SIG-M5 treated with dmso at 0.1 percent for 504 hours (cell line): Measurements from ENCODE around the gene STEAP3.
A peak's percentile ranks its signal among the peaks of the same experiment; 100 is the strongest.

Experiments
- DNase-seq: peaks from one replicate; lab custom pipeline; 2025; ENCODE audit not compliant: unreplicated experiment; lab: John Stamatoyannopoulos, UW

STEAP3 gene

DNA sequence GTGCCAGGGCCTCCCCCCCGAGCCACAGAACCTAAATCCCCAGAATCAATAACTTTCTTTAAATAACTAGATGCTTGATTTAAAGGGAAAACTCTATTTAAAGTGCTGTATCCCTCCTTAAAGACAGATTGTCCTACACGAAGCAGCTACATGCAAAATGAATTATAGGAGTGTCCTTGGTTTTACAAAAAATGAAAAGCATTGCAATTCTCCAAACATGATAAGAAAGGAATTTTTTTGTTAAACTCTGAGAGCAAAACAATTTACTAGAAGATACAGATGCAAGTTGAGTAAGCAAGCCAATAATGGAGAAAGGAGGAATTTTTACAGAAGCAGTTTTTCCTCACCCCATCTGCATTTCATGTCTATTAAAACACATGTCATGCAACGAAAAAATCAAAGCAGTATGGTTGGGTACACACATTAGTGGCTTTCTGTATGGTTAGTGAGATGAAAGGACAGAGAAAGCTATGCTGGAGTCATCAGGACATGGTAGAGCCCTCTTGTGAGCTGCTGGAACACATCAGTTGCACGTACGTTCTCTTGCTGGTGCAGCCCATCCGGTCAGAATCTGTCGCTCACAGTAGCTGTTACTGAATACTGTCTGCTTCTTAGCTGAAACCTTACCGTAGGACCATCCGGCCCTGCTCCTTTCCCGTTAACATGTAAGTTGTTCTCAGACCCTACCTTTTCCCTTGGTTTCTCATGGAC is 25.9 kb upstream of the STEAP3 start:
- no peak for DNase-seq

DNA sequence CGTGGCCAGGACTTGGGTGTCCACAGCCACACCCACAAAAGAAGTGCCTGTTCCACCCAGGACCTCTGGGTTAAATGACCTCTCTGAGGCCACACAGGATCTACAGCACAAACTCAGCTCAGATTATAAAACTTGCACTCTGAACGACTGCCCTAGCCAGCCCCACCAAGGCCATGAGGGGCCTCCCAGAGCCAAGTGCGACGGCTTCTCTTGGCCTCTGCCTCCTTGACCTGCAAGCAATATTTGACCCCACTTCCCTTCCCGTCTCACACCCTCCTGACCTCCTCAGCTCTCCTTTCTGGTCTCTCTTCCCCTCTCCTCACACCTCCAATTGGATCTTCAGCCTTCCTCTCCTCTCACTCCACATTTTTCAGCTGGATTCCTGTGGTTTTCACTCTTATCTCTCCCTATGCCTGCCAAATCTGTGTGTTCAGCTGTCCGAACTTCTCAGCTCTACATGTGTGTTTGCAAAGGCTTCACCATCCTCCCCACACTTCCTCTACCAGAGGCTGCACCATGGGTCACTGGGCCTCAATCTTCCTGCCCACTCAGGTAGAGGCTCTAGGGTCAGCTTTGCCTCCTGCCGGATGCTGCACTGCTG is 25.3 kb upstream of the STEAP3 start:
- DNase-seq = no peak

DNA sequence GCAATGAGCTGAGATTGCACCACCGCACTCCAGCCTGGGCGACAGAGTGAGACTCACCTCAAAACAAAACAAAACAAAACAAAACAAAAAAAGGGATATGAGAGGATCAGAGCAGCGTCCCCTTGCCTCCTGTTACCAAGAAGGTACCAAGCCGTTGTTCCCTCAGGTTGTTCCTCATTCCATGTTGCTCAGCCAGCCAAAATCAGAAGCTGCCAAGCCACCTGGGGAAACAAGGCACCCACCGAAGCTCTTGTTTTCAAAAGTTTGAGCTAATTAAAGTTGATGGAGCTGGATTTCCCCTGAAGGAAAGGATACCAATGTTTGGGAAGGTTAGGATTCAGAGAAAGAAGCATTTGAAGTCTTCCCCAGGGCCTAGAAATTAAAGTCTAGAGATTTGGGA is 21.8 kb upstream of the STEAP3 start:
- no peak for DNase-seq

DNA sequence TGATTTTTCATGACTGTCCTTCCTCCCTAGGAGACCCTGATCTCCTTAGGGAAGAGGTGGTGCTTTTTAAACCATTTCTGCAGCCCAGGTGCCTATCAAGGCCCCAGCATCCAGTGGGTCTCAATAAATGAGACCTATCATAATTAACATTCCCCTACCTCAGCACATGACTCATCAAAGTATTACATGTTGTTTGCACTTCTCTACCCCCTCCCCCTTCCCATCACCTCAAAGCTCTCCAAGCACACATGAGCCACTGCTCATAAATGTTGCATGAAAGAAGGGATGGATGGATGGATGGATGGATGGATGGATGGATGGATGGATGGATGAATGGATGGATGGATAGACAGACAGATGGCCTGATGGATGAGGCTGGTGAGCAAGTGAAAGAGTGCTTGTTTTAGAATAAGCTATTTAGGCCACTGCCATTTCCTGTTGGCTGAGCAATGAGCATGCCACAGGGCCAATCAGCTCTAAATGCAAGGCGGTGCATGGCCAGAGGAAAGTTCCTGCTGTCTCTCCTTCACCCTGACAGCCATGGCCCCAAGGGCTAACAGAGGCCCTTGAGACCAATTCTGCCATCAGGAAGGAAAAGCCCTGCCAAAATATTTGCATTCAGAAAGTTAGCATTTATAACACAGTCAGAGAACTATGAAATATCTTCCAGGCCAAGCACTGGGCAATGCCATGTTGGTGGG is 20.9 kb upstream of the STEAP3 start:
- DNase-seq = no peak

DNA sequence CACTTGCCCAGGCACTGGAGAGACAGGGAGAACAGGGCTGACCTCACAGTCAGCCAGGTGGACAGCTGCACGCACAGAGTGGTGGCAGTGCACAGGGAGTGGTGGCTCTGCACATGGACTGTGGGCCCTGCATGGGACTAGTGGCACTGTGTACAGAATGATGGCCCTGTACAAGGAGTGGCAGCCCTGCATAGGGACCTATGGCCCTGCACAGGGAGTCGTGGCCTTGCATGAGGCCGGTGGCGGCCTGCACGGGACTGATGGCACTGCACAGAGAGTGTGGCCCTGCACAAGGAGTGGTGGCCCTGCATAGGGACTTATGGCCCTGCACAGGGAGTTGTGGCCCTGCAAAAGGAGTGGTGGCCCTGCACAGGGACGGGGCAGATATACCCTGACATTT is 19.1 kb upstream of the STEAP3 start:
- DNase-seq = no peak

DNA sequence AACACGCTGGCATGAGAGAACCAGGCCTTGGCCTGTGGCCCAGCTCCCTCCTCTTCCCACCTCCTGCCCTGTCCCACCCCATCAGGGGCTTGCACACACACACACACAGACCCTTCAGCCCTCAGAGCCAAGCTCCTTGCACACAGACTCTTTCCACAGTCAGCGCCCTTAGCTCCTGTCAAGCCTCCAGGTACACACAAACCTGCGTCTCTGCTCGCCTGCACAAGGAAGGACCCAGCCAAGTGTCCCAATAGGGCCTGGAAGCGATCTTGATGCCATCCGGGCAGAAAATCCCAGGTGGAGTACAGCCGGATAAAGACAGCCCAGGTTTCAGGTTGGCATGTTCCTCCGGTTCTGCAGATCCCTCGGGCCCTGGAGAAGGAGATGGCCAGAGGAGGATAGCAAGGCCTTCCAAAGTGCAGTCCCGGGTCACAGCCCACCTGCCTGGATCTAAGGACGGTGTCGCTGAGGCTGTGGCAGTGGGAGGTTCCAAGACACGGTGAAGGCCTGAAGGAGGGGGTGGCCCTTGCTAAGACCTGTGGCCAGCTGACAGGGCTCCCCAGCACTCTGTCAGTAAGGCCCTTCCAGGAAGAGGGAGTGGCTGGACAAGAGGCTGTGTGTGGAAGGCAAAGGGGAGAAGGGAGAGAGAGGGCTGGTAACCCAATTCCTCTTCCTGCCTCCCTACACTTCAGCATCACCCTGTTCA is 18.5 kb upstream of the STEAP3 start:
- DNase-seq = no peak

DNA sequence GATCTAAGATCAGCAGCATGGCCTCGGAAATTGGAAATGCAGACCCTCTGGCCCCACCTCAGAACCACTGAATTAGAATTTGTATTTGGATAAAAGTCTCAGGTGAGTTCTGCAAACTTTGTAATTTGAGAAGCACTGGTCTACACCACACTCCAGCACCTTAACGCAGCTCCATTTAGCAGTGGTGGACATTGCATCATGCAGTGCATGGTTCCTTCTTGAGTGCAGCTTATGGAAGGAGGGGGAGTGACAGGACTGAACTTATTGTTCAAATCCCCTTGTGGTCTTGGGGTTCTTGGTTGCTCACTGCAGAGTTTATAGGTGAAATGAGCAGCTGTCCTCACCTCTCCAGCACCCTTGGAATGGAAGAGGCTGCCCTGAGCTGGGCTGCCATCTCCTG is 17.4 kb upstream of the STEAP3 start:
- no peak for DNase-seq

DNA sequence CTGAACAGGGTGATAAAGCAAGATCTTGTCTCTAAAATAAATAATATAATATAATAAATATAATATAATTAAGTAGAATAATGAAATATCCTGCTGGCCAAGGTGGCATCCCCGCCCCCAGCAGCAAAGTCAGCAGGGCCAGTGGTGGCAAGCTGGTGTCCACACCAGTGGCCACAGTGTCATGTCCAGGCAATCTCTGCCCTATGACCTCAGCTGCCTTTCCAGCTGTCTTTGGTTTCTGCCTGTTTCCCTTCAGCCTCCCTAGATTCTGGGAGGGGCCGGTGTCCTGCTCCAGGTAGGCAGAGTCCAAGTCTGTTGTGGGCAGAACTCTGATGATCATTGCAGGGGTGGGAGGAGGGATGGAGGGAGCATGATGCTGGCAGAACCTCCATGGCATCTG is 16.2 kb upstream of the STEAP3 start:
- no peak for DNase-seq

DNA sequence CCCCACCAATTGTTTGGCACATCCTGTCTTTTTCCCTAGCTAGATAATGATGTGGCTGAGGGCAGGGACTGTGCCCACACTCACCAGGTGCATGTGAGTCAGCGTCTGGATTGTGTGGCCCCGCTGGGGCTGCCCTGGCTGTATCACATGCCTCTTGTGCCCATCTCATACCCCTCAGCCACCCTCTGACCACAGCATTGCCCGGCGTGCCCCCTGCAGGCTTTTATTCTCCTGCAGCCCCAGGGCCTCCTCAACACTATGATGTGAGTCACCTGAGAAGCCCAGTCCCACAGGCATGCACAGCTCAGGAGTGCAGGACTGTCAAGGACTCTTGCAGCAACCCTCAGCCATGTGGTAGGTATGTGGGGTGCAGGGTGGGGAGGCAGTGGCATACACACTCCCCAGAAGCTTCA is 14.8 kb upstream of the STEAP3 start:
- DNase-seq = no peak

DNA sequence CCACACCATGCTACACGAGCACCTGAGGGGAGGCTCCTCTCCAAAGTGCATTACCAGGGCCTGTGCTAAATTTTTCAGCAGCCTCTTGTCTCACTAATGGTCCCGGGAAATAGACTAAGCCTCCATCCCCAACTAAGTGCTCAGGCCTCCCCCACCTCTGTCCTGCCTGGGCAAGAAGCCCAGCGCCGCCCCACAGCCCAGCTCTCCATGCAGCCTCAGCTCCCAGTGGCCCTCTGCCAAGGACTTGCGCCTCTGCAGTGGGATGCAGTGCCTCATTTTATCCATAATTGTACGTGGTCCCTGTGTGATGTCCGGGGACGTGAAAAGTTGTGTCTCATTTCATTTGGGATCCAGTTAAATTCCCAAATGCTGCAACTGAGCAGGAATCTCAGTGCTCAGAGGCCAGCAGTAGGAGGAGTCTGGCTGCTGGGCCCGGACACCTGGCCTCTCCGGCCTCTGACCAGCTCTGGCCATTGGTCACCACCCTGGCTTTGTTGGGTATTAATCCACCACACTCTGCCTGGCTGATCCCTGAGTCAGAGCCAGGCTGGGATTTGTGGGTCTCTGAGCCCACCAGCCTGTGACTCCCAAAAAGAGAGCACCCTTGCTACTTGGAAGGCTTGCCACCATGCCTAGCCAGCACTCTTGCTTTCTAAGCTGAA is 11.4 kb upstream of the STEAP3 start:
- no peak for DNase-seq

DNA sequence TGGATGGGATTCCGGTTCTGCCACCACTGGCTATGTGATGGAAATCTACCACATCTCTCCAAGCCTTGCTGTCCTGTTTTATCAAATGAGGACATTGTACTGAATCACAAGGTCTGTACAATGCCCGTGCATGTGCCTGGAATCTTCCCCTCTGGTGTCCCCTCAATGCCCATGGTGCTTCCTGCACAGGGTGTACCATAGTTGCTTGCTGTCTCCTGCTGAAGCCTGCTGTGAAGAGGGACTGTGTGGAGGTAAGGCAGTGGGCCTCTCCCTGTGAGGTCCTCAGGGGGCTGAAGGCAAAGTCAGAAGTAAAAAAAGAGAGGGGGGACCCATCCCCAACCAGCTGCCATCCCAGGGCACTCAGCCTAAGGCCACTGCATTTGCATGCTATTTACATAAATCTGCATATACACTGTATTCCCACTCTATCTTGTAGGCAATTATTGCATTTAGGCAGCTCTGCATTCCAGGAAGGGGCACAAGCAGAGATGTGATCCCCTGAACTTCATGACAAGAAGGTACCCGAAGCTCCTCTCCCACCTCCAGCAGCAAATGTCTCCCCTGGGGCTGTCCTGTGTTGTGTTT is 9.1 kb upstream of the STEAP3 start:
- no peak for DNase-seq

DNA sequence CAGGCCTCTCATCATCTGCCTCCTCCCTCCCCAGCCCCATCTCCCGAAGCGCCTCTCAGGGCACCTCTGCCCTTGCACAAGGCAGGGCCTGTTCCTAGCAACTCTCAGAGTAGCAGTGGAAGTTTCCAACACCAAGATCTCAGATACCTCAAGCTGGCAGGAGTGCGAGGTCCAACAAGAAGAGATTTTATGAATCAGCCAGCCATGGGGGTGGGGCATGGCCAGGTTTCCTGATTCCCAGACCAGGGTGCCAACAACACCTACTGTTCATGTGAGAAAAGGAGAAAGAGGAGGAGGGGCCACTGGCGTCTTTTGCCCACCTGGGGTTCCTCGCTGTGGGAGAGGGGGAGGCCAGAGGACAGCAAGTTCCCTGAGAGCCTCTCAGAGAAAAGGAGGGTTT is 6.6 kb upstream of the STEAP3 start:
- no peak for DNase-seq

DNA sequence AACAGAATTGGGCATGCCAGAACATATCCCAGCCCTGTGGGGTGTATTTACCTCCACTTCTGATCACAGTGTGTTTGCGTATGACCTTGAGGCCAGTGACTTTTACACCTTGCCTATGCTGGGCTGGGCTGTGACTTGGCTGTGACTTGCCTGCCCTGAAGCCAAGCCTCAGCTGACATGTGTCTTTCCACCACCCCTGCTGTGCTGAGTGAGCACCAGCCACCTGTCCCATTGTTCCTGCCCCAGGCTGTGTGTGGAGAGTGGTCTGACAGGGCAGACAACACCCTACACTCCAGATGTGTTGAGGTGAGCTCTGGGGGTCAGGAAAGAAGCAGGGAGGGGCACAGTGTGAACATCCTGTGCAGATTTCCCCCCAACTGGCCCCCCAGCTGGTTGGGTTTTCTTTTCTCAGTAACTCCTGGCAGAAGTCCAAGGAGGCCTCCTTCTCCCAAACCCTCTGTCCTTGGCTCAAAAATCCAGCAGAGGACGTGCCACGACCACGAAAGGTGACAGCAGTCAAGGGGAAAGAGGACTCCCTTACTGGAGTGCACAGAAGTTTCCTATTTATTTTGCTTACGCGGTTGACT is 5.1 kb upstream of the STEAP3 start:
- DNase-seq = no peak

DNA sequence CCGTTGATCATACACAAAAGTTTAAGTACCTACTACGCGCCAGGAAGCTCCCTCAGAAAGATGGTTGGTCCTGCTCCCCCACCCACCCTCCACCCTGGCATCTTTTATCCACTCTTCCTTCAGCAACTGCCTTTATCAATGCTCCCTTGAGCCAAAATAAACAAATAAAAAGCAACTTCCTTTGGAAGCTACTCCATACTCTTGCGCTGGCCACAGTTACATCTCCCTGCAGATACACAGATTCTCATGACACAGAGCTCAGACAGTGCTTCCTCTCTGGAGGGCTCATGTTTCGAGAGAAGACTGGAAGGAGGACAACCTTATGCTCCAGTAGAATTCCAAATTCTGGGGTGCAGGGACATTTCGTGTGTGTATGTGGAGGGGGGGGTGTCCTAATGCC is 3.8 kb upstream of the STEAP3 start:
- no peak for DNase-seq

DNA sequence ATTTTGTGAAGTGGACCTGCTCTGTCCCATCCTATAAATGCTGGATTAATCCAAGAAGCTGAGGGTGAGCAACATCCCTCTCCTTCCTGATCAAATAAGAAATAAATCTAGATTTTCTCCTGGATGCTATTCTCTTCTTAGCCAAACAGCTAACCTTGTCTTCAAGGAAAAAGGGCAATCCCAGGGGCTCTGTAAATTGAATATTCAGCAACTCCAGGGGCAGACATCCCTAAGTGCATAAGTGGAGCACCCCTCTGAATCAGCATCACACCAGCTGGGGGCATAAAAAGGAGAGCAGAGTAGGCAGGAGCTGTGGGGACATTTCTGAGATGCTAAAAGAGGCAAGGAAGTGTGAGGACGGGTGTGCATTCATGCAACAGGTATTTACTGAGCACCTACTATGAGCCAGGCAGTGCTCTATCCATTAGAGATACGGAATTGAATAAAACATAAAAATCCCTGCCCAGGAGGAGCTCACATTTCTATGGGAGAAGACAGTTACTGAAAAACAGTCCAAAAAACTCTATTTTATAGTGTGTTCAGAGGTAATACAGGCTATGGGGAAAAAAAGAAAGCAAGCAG is 2.8 kb upstream of the STEAP3 start:
- DNase-seq = no peak

DNA sequence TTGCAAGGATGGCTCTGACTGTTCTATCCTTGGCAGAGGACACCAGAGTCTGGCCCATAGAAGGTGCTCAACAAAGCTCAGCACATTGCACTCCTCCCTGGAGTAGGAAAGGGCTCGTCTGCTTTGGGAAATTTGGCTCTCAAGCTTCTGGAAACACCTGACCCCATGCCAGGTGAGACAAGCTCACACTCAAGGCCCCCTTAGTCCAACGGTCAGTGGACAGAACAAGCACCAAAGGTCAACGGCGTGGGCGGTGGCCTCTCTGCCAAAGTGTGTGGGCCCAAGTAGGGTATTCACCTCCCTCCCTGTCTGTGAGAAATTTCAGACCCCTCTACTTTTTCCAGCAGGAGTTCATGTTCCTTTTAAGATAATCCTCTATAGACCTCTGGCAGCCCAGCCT is 2.0 kb upstream of the STEAP3 start:
- no peak for DNase-seq

DNA sequence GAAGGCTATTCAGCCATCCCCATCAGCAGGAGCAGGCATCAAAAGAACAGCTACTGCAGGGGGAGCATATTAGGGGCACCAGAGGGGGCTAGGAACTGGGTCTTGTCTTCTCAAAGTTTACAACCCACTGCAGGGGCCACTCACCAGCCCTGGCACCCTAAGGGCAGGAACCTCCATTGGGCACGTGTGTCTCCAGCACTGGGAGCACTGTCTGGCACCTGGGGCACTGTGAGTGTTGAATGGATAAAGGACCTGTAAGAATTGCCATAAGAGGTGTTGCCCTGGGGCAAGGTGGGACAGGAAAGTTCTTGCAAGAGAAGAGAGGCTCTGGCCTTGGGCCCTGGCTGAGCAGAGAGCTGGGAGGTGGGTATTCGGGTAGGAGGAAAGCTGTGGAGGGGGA is 1.4 kb upstream of the STEAP3 start:
- no peak for DNase-seq

DNA sequence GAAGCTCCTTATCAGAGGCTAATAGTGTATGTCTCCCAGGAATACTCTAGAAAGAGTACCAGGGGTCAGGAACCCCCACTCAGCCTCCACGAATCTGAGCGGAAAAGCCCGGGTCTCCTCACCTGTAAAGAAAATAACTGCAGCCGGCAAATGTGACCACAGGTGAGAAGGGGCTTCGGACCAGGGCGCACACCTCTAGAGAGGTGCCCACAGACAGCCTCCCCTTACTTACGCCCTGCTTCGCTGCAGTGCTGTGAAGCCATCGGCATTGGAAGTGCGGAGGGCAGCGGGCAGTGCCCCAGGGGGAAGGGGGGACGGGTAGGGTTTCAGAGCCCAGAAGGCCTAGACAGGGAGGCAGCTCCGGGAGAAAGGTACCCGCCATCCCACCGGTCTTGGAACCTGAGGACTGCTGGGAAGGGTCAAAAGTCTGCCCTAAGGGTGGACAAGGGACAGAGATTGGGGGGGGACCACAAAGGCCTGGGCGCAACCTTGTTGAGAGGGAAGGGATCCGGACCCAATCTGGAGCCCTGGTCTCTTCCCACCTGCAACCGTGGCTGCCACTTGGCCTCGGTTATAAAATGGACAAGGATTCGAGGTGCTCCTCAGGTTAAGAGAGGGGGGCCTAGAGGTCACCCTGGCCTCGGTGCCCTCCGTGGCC is 642 bp upstream of the STEAP3 start:
- no peak for DNase-seq

DNA sequence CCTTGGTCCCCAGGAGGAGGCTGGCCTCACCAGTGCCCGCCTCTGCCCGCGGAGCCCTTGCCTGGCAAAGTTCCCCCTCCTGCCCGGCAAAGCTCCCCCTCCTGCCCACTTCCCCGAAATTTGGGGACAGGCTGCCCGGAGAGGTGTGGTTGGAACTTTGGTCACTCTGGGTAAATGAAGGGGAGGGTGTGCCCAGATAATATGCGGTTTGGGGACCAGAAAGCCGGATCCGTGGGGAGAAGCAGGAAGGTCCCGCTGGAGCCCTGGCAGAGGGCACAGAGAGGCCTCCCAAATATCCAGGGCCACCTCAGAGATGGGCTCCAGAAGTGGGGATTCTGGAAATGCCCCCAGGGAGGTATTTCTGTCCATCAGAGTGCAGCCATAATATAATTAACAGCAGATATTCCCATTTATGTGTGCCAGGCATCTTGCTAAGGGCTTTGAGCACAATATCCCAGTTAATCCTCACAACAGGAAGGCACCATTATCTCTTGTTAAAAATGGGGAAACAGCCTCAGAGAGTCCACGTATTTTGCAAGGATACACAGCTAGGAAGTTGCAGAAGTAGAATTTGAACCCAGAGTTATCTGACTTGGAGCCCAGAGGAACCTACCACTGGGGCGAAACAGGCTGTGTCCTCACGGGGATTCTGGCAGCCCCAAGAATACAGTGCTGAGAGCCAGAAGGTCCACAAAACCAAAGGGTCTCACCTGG is 914 bp downstream of the STEAP3 start:
- DNase-seq = peak; percentile 45
